GM23248 (cell line): ENCODE results near the gene OLFML1.

Experiments used
- EZH2 ChIP-seq: fragments of 200-600 bp; sonication (generic); IDR thresholded peaks from 2 replicates; pipeline ENCODE4 v1.6.1; 2018; ENCODE audit warnings: antibody characterized with exemption, mild to moderate bottlenecking; ENCODE audit not compliant: insufficient read depth, poor library complexity, severe bottlenecking
- EZH2phosphoT487 ChIP-seq: fragments of 200-600 bp; sonication (generic); IDR thresholded peaks from 2 replicates; pipeline ENCODE4 v1.6.1; 2018; ENCODE audit warnings: antibody characterized with exemption, moderate library complexity, mild to moderate bottlenecking, low read depth; ENCODE audit not compliant: insufficient read depth

DNA sequence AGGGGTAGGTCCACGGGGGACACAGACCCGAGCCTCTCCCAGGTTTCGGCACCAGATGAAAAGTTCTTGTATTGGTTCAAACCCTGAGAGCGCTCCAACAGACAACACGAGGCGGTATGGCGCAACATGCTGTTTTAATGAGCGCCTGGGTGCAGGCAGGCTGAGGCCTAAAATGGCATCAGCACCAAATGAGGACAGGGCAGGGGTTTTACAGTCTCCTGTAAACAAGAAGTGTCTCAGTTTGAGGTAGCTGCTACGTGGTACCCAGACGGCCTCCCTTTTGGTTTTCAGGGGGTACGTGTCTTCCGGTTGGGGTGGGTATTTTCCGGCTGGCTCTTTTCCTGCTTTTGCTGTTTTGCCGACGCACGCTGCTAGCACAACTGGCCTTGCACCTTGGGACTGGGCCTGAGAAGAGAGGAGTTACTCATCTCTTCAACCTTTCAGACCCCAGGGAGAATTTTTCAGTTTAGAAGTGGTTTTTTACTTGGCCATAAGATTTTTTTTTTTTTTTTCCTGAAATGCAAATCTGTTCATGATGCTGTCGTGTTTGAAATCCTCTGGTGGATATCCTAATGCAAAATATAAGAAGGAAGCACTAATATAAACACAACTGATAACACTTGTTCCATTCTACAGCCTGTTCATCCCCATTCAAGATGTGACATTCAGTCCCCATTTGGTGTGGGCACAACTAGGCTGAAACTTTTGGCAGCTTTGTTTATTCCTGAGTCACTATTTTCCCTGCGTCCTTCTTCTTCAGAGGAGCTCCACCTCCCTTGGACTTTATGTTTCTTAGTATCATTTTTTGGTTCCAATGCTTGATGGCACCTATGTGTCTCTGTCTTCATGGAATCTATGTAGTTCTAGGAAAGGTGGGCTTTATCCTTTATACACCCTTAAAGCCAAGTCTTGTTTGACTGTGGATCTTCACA lies 35.0 kb downstream of the OLFML1 start:
- TF ChIP-seq EZH2phosphoT487 = no peak
- no peak for TF ChIP-seq EZH2
